ENCODE measurements around the gene ITGB2. TPM values are rescaled to one million over a fixed set of nuclear protein-coding genes. Genes with fewer than 3 reads are reported as not detected.
A peak's percentile ranks its signal among the peaks of the same experiment; 100 is the strongest.

ITGB2 gene
- total RNA-seq, 1 donor from 2014 or later, result 370 TPM

GRCh38 chr21:44886113-44887075 lies 34.3 kb downstream of the ITGB2 start:
- DNase-seq (no peak), ATAC-seq (no peak)
- peaks cover 7% of the 10 kb centered on the region for H3K4me1 ChIP-seq
- H3K4me3 ChIP-seq, result no peak overlapping the region
- H3K36me3 ChIP-seq, result peaks cover 5% of the 10 kb centered on the region
- no peak overlapping the region for H3K27ac ChIP-seq
- H3K9me3 ChIP-seq, result no peaks in the 10 kb centered on the region
- intact Hi-C loops (cut with DNase I), result no loop called here
- H3K27me3 ChIP-seq, result no peaks in the 10 kb centered on the region
- no peak for TF ChIP-seq CTCF (IDR thresholded peaks at IDR 0.05)

- intact Hi-C loops (cut with DNase I), result no loop called here
- H3K27me3 ChIP-seq, result no peaks in the 10 kb centered on the region
These were observed 35.1 kb downstream of the ITGB2 start for GRCh38 chr21:44885615-44886014.

GRCh38 chr21:44884097-44884496 lies 36.6 kb downstream of the ITGB2 start:
- no peaks in the 10 kb centered on the region for H3K9me3 ChIP-seq
- H3K27ac ChIP-seq, result no peak overlapping the region
- no peak overlapping the region for H3K4me3 ChIP-seq
- no peaks in the 10 kb centered on the region for H3K36me3 ChIP-seq
- H3K27me3 ChIP-seq, result no peaks in the 10 kb centered on the region
- intact Hi-C loops (cut with DNase I), result no loop called here
- H3K4me1 ChIP-seq, result peaks cover 29% of the 10 kb centered on the region
- DNase-seq, result no peak
- no peak for ATAC-seq
- no peak for TF ChIP-seq CTCF (IDR thresholded peaks at IDR 0.05)

More at GRCh38 chr21:44885615-44886014, 35.1 kb downstream of the ITGB2 start:
- ATAC-seq (no peak), DNase-seq (no peak)
- no peaks in the 10 kb centered on the region for H3K9me3 ChIP-seq
- H3K36me3 ChIP-seq, result peaks cover 5% of the 10 kb centered on the region
- H3K4me1 ChIP-seq, result peaks cover 15% of the 10 kb centered on the region
- no peak for TF ChIP-seq CTCF (IDR thresholded peaks at IDR 0.05)
- no peak overlapping the region for H3K27ac ChIP-seq
- H3K4me3 ChIP-seq, result no peak overlapping the region

GRCh38 chr21:44883250-44883649 lies 37.4 kb downstream of the ITGB2 start:
- DNase-seq, result peak; percentile 63

GRCh38 chr21:44881198-44881872 lies 39.4 kb downstream of the ITGB2 start:
- H3K27ac ChIP-seq, result peak overlapping the region; percentile 73
- ATAC-seq (peak; percentile 19), DNase-seq (peak; percentile 53)
- TF ChIP-seq CTCF (IDR thresholded peaks at IDR 0.05), result no peak
- intact Hi-C loops (cut with DNase I), result no loop called here
- no peaks in the 10 kb centered on the region for H3K36me3 ChIP-seq
- no peak overlapping the region for H3K4me3 ChIP-seq
- H3K4me1 ChIP-seq, result peaks cover 29% of the 10 kb centered on the region
- no peaks in the 10 kb centered on the region for H3K27me3 ChIP-seq
- H3K9me3 ChIP-seq, result no peaks in the 10 kb centered on the region

More at GRCh38 chr21:44883250-44883649, 37.4 kb downstream of the ITGB2 start:
- intact Hi-C loops (cut with DNase I), result no loop called here
- H3K4me1 ChIP-seq, result peaks cover 29% of the 10 kb centered on the region
- H3K27me3 ChIP-seq, result no peaks in the 10 kb centered on the region
- ATAC-seq, result no peak
- H3K27ac ChIP-seq, result peak overlapping the region; percentile 24
- H3K36me3 ChIP-seq, result no peaks in the 10 kb centered on the region
- H3K4me3 ChIP-seq, result no peak overlapping the region
- no peak for TF ChIP-seq CTCF (IDR thresholded peaks at IDR 0.05)
- H3K9me3 ChIP-seq, result no peaks in the 10 kb centered on the region
